ENCODE measurements around the gene INPP5J.

GRCh38 chr22:31177420-31178162 lies 54.8 kb downstream of the INPP5J start:
- no peak for TF ChIP-seq CTCF (conservative IDR thresholded peaks at IDR 0.05; ENCODE audit: low read depth, low read length)
- no peak for TF ChIP-seq EZH2 (IDR thresholded peaks at IDR 0.05; ENCODE audit: low read length, unreplicated experiment)
- TF ChIP-seq EZH2phosphoT487 (IDR thresholded peaks at IDR 0.05; ENCODE audit: borderline replicate concordance, low read length): no peak

All from PC-3 (cell line).